Stimulated activated CD4-positive, alpha-beta T cell treated with anti-CD3 and anti-CD28 coated beads, Interleukin-4, amount 100 ng/mL, for 1 hour (primary cell): ENCODE results near the gene WASHC1.
A peak's percentile ranks its signal among the peaks of the same experiment; 100 is the strongest.
"Not testable (repeated sequence)": the region's sequence is repeated elsewhere in the genome, so short reads cannot be mapped to it uniquely, and the experiment has no call there.

ENCODE experiments used
- DNase-seq: peaks from one replicate; pipeline ENCODE4 v3.0.0-alpha.2; 2020

WASHC1 gene

DNA sequence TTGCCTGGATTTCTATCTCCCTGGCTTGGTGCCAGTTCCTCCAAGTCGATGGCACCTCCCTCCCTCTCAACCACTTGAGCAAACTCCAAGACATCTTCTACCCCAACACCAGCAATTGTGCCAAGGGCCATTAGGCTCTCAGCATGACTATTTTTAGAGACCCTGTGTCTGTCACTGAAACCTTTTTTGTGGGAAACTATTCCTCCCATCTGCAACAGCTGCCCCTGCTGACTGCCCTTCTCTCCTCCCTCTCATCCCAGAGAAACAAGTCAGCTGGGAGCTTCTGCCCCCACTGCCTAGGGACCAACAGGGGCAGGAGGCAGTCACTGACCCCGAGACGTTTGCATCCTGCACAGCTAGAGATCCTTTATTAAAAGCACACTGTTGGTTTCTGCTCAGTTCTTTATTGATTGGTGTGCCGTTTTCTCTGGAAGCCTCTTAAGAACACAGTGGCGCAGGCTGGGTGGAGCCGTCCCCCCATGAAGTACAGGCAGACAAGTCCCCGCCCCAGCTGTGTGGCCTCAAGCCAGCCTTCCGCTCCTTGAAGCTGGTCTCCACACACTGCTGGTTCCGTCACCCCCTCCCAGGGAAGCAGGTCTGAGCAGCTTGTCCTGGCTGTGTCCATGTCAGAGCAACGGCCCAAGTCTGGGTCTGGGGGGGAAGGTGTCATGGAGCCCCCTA is 15.0 kb downstream of the WASHC1 start:
- not testable (repeated sequence) for DNase-seq

DNA sequence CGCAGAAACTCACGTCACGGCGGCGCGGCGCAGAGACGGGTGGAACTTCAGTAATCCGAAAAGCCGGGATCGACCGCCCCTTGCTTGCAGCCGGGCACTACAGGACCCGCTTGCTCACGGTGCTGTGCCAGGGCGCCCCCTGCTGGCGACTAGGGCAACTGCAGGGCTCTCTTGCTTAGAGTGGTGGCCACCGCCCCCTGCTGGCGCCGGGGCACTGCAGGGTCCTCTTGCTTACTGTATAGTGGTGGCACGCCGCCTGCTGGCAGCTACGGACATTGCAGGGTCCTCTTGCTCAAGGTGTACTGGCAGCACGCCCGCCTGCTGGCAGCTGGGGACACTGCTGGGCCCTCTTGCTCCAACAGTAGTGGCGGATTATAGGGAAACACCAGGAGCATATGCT is 18.1 kb downstream of the WASHC1 start:
- peak; percentile 73 for DNase-seq

DNA sequence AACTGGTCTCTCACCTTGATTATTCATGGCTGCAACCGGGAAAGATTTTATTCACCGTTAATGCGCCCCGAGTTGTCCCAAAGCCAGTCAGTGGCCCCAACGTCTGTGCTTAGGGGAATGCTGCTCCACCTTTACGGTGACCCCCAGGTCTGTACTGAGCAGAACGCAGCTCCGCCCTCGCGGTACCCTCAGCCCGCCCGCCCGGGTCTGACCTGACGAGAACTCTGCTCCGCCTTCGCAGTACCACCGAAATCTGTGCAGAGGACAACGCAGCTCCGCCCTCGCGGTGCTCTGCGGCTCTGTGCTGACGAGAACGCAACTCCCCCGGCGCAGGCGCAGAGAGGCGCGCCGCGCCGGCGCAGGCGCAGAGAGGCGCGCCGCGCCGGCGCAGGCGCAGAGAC is 18.6 kb downstream of the WASHC1 start:
- DNase-seq, result not testable (repeated sequence)

DNA sequence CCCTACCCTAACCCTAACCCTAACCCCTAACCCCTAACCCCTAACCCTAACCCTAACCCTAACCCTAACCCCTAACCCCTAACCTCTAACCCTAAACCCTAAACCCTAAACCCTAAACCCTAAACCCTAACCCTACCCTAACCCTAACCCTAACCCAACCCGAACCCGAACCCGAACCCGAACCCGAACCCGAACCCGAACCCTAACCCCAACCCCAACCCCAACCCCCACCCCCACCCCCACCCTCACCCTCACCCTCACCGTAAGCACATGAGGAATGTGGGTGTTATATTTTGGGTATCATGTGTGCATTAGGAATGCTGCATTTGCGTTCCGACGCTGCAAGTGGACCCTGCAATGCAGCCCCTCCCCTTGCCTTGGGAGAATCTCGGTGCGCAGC is 19.0 kb downstream of the WASHC1 start:
- not testable (repeated sequence) for DNase-seq
